Hepatocyte (in vitro differentiated cells): ENCODE data around the gene VSTM2A. TPM values are rescaled to one million over a fixed set of nuclear protein-coding genes. Genes with fewer than 3 reads are reported as not detected.

Source experiments
- DNase-seq: peaks from one replicate; pipeline ENCODE4 v3.0.0-alpha.2; 2016; ENCODE audit warnings: low spot score
- H2AFZ ChIP-seq: fragments of 200-600 bp; sonication (generic); 2 replicates; pipeline ENCODE4 v1.6.0; 2016; ENCODE audit warnings: antibody characterized with exemption, mild to moderate bottlenecking
- H3K27ac ChIP-seq: fragments of 200-600 bp; sonication (generic); 2 replicates; pipeline ENCODE4 v1.5.1; 2016; ENCODE audit warnings: mild to moderate bottlenecking
- H3K27me3 ChIP-seq: fragments of 200-600 bp; sonication (generic); 2 replicates; pipeline ENCODE4 v1.6.1; 2016
- H3K36me3 ChIP-seq: fragments of 200-600 bp; sonication (generic); replicated peaks from 2 replicates; pipeline ENCODE4 v1.5.1; 2016; ENCODE audit warnings: low read depth; ENCODE audit not compliant: insufficient read depth
- H3K4me1 ChIP-seq: fragments of 200-600 bp; sonication (generic); 2 replicates; pipeline ENCODE4 v1.5.1; 2016; ENCODE audit warnings: mild to moderate bottlenecking, moderate library complexity; ENCODE audit not compliant: insufficient read depth
- H3K4me2 ChIP-seq: fragments of 200-600 bp; sonication (generic); 2 replicates; pipeline ENCODE4 v1.6.0; 2016
- H3K4me3 ChIP-seq: fragments of 200-600 bp; sonication (generic); 2 replicates; pipeline ENCODE4 v1.5.1; 2016; ENCODE audit warnings: mild to moderate bottlenecking
- H3K79me2 ChIP-seq: fragments of 200-600 bp; sonication (generic); 2 replicates; pipeline ENCODE4 v1.6.0; 2017; ENCODE audit warnings: mild to moderate bottlenecking
- H3K9me2 ChIP-seq: fragments of 200-600 bp; sonication (generic); replicated peaks from 2 replicates; pipeline ENCODE4 v1.6.0; 2017; ENCODE audit warnings: mild to moderate bottlenecking; ENCODE audit not compliant: insufficient read depth
- H3K9me3 ChIP-seq: fragments of 200-600 bp; sonication (generic); 2 replicates; pipeline ENCODE4 v1.5.1; 2016; ENCODE audit warnings: low read depth, mild to moderate bottlenecking
- H4K20me1 ChIP-seq: fragments of 200-600 bp; sonication (generic); 2 replicates; pipeline ENCODE4 v1.6.0; 2016; ENCODE audit warnings: mild to moderate bottlenecking; ENCODE audit not compliant: insufficient read depth, poor library complexity, severe bottlenecking
- CTCF ChIP-seq: fragments of 200-600 bp; sonication (generic); IDR thresholded peaks from 2 replicates; pipeline ENCODE4 v1.5.1; 2016; ENCODE audit warnings: antibody characterized with exemption, mild to moderate bottlenecking; ENCODE audit not compliant: poor library complexity
- EZH2 ChIP-seq: fragments of 200-600 bp; sonication (generic); IDR thresholded peaks from 2 replicates; pipeline ENCODE4 v1.6.1; 2016; ENCODE audit warnings: antibody characterized with exemption, mild to moderate bottlenecking, borderline replicate concordance
- EZH2phosphoT487 ChIP-seq: fragments of 200-600 bp; sonication (generic); IDR thresholded peaks from one replicate; pipeline ENCODE4 v1.6.1; 2018; ENCODE audit warnings: antibody characterized with exemption, mild to moderate bottlenecking, low read depth, moderate library complexity; ENCODE audit not compliant: unreplicated experiment, severe bottlenecking
- WGBS: methylation state at CpG from one replicate; pipeline ENCODE4 v1.1.6; 2016; ENCODE audit warnings: low lambda C conversion rate; ENCODE audit errors: missing lambda C conversion rate; 5-methylcytosine and 5-hydroxymethylcytosine counted together
- polyA plus RNA-seq: library from polyadenylated mRNA; unstranded; fragments of >200 nt; fragmentation: Nextera tagmentation; extraction: Ambion mirVana; gene quantifications from 2 replicates; pipeline ENCODE4 v1.2.1, GENCODE V29; 2016
- small RNA-seq: library from RNA; depleted of rRNA; stranded (forward); fragments of <200 nt; gene quantifications from one replicate; pipeline ENCODE3, GENCODE V24; 2014
- total RNA-seq: library from RNA; depleted of rRNA; stranded (reverse); fragments of >200 nt; gene quantifications from 2 replicates; pipeline ENCODE4 v1.2.3, GENCODE V29; 2014

The VSTM2A gene
- total and polyA plus RNA-seq, 2 experiments from 2014 or later, result not detected

GRCh38 chr7:54615537-54615936 is 73.4 kb downstream of the VSTM2A start:
- Histone ChIP-seq H3K27ac (no peak overlapping the region), H4K20me1 (no peaks in the 10 kb centered on the region), H2AFZ (no peak overlapping the region), H3K79me2 (no peaks in the 10 kb centered on the region), H3K9me3 (no peaks in the 10 kb centered on the region), H3K4me1 (no peaks in the 10 kb centered on the region), H3K9me2 (no peaks in the 10 kb centered on the region), H3K36me3 (no peaks in the 10 kb centered on the region), H3K27me3 (no peaks in the 10 kb centered on the region), H3K4me2 (no peak overlapping the region), H3K4me3 (no peak overlapping the region)
- DNase-seq, result no peak
- 92% methylated on average over 2 of the region's 2 CpGs for WGBS
- TF ChIP-seq EZH2phosphoT487 (no peak), CTCF (no peak), EZH2 (no peak)

Small RNA genes lying within 50 kb of the gene (small RNA-seq; reads per million reads assigned to genes)
- not detected for gene RNU6-1125P

Other genes starting within 250 kb of the VSTM2A start
- 1,101 and 1,370 TPM in 2 replicates for gene SEC61G, start 216.8 kb downstream of the VSTM2A start, total RNA-seq
- 444 and 460 TPM in 2 replicates for gene SEC61G, start 216.8 kb downstream of the VSTM2A start, polyA plus RNA-seq